ENCODE data around the gene MYH1.

The MYH1 gene

GRCh38 chr17:10477701-10478100 lies 40.6 kb downstream of the MYH1 start:
- DNase-seq: no peak

GRCh38 chr17:10474536-10474935 lies 43.8 kb downstream of the MYH1 start:
- no peak for DNase-seq

GRCh38 chr17:10471858-10472257 lies 46.5 kb downstream of the MYH1 start:
- DNase-seq: no peak

GRCh38 chr17:10469459-10469858 lies 48.9 kb downstream of the MYH1 start, which contains the start of gene MYH4:
TSS of gene MYH4 (minus strand) at chr17:10469559. CDS start at chr17:10466745, 2,814 bp downstream.
- no peak for DNase-seq

- DNase-seq: no peak
Measured at GRCh38 chr17:10463402-10463801, 54.9 kb downstream of the MYH1 start.

GRCh38 chr17:10460062-10460461 lies 58.3 kb downstream of the MYH1 start:
- DNase-seq: no peak

- DNase-seq: no peak
Measured at GRCh38 chr17:10458701-10459100, 59.6 kb downstream of the MYH1 start.

GRCh38 chr17:10457952-10458351 lies 60.4 kb downstream of the MYH1 start:
- no peak for DNase-seq

- DNase-seq: no peak
Measured at GRCh38 chr17:10447026-10447931, 71.1 kb downstream of the MYH1 start.

Measured in activated T-cell treated with anti-CD3 and anti-CD28 coated beads, Interleukin-2, amount 50 U/mL, for 48 hours (primary cell).